Sigmoid colon (tissue), 7 donors: Measurements from ENCODE around the gene TEDC1. TPM values are rescaled to one million over a fixed set of nuclear protein-coding genes. Genes with fewer than 3 reads are reported as not detected.

Experiments
- DNase-seq: peaks from one replicate; pipeline ENCODE4 v3.0.0-alpha.2; 2019
- H3K27ac ChIP-seq, 4 donors: fragments of 200-600 bp; sonication (generic); one replicate each; pipeline ENCODE4 v1.5.1; 2016 to 2019; ENCODE audit warnings: mild to moderate bottlenecking in 1 of 4
- H3K27me3 ChIP-seq, 3 donors: fragments of 200-600 bp; sonication (generic); one replicate each; pipeline ENCODE4 v1.5.1; 2019; ENCODE audit warnings: mild to moderate bottlenecking in 1 of 3
- H3K36me3 ChIP-seq, 4 donors: fragments of 200-600 bp; sonication (generic); one replicate each; pipeline ENCODE4 v1.5.1; 2016 to 2019
- H3K4me1 ChIP-seq, 4 donors: fragments of 200-600 bp; sonication (generic); one replicate each; pipeline ENCODE4 v1.5.1; 2017 to 2019
- H3K4me3 ChIP-seq, 4 donors: fragments of 200-600 bp; sonication (generic); one replicate each; pipeline ENCODE4 v1.5.1; 2017 to 2019; ENCODE audit warnings: mild to moderate bottlenecking in 2 of 4, moderate library complexity in 1 of 4
- H3K9me3 ChIP-seq, 4 donors: fragments of 200-600 bp in 3 of 4; sonication (generic) in 3 of 4; one replicate each; pipeline versions ENCODE4 v1.5.1 to v1.6.1; 2013 to 2019
- CTCF ChIP-seq, 4 experiments: fragments of 450-650 bp in 3 of 4; fragments of 200-600 bp in 1 of 4; IDR thresholded peaks; one replicate each; pipeline ENCODE4 v1.5.1; 2016 to 2019; ENCODE audit warnings: antibody characterized with exemption in 4 of 4, mild to moderate bottlenecking in 3 of 4, moderate library complexity in 2 of 4
- EP300 ChIP-seq, 4 donors: sonication (generic); formaldehyde crosslinking; IDR thresholded peaks; one replicate each; pipeline ENCODE4 v1.6.1; 2017; ENCODE audit warnings: antibody characterized with exemption in 4 of 4
- POLR2A ChIP-seq, 2 donors: fragments of 450-650 bp; IDR thresholded peaks; one replicate each; pipeline ENCODE4 v1.6.1; 2016; ENCODE audit warnings: antibody characterized with exemption in 2 of 2, mild to moderate bottlenecking in 2 of 2, moderate library complexity in 2 of 2
- POLR2AphosphoS5 ChIP-seq, 4 donors: sonication (generic); formaldehyde crosslinking; IDR thresholded peaks; one replicate each; pipeline ENCODE4 v1.6.1; 2017; ENCODE audit warnings: antibody characterized with exemption in 4 of 4
- WGBS, 2 donors: extraction: QIAGEN DNeasy Blood & Tissue Kit; methylation state at CpG; one replicate each; pipeline ENCODE4 v1.1.7; 2013; 5-methylcytosine and 5-hydroxymethylcytosine counted together
- intact Hi-C: fragments of 100-400 bp; cut with DNase I; formaldehyde crosslinking; loops from one replicate; pipeline ENCODE4 v1.15.1; 2023
- polyA plus RNA-seq, 3 donors: library from polyadenylated mRNA; stranded (reverse); fragments of 200-250 nt; gene quantifications; one replicate each; pipeline ENCODE4 v1.2.3, GENCODE V29; 2013
- total RNA-seq, 4 donors: library from RNA; depleted of rRNA; stranded (reverse); fragments of >200 nt; gene quantifications; one replicate each; pipeline ENCODE4 v1.1.0, GENCODE V29; 2016
- donor health status: healthy with polysubstance abuse.
- donor health status: Bipolar disorder and iron deficiency.
- donor health status: healthy.

The TEDC1 gene
- total and polyA plus RNA-seq, 7 donors: 0.16 to 36.0 (median 5.2) TPM

GRCh38 chr14:105444859-105445258 lies 46.2 kb upstream of the TEDC1 start:
- no peak for DNase-seq
- no peaks in the 10 kb centered on the region for H3K9me3 ChIP-seq
- TF ChIP-seq POLR2AphosphoS5 (IDR thresholded peaks at IDR 0.05) (no peak), POLR2A (IDR thresholded peaks at IDR 0.05) (no peak), CTCF (IDR thresholded peaks at IDR 0.05) (no peak), EP300 (IDR thresholded peaks at IDR 0.05) (no peak)
- H3K4me3 ChIP-seq: no peak overlapping the region
- intact Hi-C loops: loop anchor here (5.0 kb wide), 1 partner anchor 82 kb away; the partner anchor contains the start of gene TMEM121
- 88 to 90% methylated on average over 17 of the region's 17 CpGs for WGBS, 2 donors
- no peaks in the 10 kb centered on the region for H3K27me3 ChIP-seq
- no peak overlapping the region for H3K27ac ChIP-seq
- peaks cover 0 to 22% (median under 1%) of the 10 kb centered on the region in 4 donors for H3K36me3 ChIP-seq
- peaks cover 0 to 16% (median 12%) of the 10 kb centered on the region in 4 donors for H3K4me1 ChIP-seq

DNA sequence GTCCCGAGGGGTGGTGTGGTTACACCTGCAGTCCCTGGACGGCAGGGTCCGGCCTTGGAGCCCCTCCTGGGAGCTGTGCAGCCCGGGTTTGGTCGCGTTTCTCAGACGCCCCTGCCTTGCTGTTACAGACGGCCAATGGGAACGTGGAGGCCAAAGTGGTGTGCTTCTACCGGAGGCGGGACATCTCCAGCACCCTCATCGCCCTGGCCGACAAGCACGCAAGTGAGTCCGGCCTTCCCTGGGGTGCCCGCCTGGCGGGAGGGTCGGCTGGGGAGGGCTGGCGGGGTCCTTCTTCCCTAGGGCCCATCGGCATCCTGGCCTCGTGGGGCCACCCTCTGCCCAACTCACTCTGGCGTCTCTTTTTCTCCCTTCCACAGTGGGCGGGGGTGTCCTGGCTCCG lies 45.8 kb upstream of the TEDC1 start:
- Histone ChIP-seq H3K27ac (no peak overlapping the region), H3K4me3 (no peak overlapping the region), H3K27me3 (no peaks in the 10 kb centered on the region), H3K9me3 (no peaks in the 10 kb centered on the region), H3K36me3 (peaks cover 4 to 22% (median 5%) of the 10 kb centered on the region in 4 donors), H3K4me1 (peaks cover 0 to 16% (median 12%) of the 10 kb centered on the region in 4 donors)
- intact Hi-C loops: loop anchor here (5.0 kb wide), 1 partner anchor 82 kb away; the partner anchor contains the start of gene TMEM121
- TF ChIP-seq POLR2A (IDR thresholded peaks at IDR 0.05) (no peak), CTCF (IDR thresholded peaks at IDR 0.05) (no peak), POLR2AphosphoS5 (IDR thresholded peaks at IDR 0.05) (no peak), EP300 (IDR thresholded peaks at IDR 0.05) (no peak)
- WGBS, 2 donors: 90 to 91% methylated on average over 24 of the region's 24 CpGs
- no peak for DNase-seq

GRCh38 chr14:105445901-105446845 lies 44.9 kb upstream of the TEDC1 start:
- Histone ChIP-seq H3K36me3 (peaks cover 10 to 28% (median 13%) of the 10 kb centered on the region in 4 donors), H3K27ac (no peak overlapping the region), H3K4me3 (no peak overlapping the region), H3K4me1 (peaks cover 0 to 16% (median 12%) of the 10 kb centered on the region in 4 donors), H3K9me3 (no peaks in the 10 kb centered on the region), H3K27me3 (no peaks in the 10 kb centered on the region)
- TF ChIP-seq CTCF (IDR thresholded peaks at IDR 0.05) (no peak), POLR2A (IDR thresholded peaks at IDR 0.05) (no peak), EP300 (IDR thresholded peaks at IDR 0.05) (no peak), POLR2AphosphoS5 (IDR thresholded peaks at IDR 0.05) (no peak)
- intact Hi-C loops: loop anchor here (5.0 kb wide), 1 partner anchor 81 kb away; the partner anchor contains the start of gene TMEM121
- 93 to 94% methylated on average over 26 of the region's 26 CpGs for WGBS, 2 donors
- DNase-seq: no peak

GRCh38 chr14:105446971-105447370 lies 44.1 kb upstream of the TEDC1 start:
- DNase-seq: no peak
- H3K9me3 ChIP-seq: no peaks in the 10 kb centered on the region
- H3K27me3 ChIP-seq: no peaks in the 10 kb centered on the region
- intact Hi-C loops: loop anchor here (5.0 kb wide), 1 partner anchor 80 kb away; the partner anchor contains the start of gene TMEM121
- TF ChIP-seq EP300 (IDR thresholded peaks at IDR 0.05): no peak
- no peak overlapping the region for H3K4me3 ChIP-seq
- peaks cover 13 to 35% (median 14%) of the 10 kb centered on the region in 4 donors for H3K36me3 ChIP-seq
- H3K4me1 ChIP-seq: peaks cover 0 to 16% (median 12%) of the 10 kb centered on the region in 4 donors
- 80 to 85% methylated on average over 14 of the region's 14 CpGs for WGBS, 2 donors
- no peak overlapping the region for H3K27ac ChIP-seq
